NCI-H524 (cell line): ENCODE measurements around the gene PCDH12.
"Not testable (repeated sequence)": the region's sequence is repeated elsewhere in the genome, so short reads cannot be mapped to it uniquely, and the experiment has no call there.

ENCODE experiments used
- DNase-seq, 2 experiments: peaks; one replicate each; lab custom pipeline; 2025; lab: John Stamatoyannopoulos, UW

The PCDH12 gene

DNA sequence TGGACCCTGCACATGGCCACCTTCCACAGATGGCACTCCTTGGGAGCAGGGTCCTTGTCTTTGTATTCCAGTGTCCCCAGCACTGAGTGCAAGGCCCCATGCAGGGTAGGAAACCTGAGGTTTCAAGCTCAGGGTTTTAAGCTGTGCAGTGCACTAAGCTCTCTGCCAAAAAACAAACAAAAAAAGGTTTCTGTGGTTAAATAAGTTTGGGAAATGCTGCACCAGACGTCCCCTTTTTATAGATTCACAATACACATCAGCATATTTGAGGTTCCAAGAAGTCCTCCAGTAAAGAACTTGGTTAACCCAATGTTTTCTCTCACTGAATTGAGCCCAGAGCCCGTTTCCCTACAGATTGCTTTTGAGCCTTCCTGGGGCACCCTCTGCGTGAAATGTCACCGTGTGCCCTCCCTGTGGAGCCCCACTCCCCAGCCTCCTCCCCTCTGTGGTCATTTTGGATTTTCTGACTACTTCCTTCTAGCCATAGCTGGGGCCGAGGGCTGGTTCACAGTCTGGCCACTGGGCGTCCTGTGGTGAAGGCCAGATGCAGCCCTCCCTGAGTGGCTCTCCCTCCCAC is 17.2 kb downstream of the PCDH12 start:
- no peak for DNase-seq

DNA sequence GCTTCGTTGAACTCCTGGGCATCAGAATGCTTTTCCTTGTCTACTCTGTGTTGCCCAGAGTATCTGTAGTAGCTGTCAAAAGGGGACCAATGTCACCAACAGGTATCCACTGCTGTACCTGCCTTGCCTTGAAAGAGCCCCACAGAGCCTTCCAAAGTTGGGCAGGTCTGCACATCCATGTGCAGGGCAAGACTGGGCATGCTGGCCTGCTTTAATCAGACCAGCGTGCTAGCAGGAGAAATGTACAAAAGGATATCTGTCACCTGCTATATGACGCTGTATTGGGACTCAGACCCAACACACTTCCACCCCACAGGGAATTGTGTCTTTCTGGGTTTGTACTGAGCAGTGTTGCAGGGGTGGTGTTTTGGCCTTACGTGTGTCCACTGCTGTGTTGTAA is 22.5 kb downstream of the PCDH12 start:
- DNase-seq = no peak

DNA sequence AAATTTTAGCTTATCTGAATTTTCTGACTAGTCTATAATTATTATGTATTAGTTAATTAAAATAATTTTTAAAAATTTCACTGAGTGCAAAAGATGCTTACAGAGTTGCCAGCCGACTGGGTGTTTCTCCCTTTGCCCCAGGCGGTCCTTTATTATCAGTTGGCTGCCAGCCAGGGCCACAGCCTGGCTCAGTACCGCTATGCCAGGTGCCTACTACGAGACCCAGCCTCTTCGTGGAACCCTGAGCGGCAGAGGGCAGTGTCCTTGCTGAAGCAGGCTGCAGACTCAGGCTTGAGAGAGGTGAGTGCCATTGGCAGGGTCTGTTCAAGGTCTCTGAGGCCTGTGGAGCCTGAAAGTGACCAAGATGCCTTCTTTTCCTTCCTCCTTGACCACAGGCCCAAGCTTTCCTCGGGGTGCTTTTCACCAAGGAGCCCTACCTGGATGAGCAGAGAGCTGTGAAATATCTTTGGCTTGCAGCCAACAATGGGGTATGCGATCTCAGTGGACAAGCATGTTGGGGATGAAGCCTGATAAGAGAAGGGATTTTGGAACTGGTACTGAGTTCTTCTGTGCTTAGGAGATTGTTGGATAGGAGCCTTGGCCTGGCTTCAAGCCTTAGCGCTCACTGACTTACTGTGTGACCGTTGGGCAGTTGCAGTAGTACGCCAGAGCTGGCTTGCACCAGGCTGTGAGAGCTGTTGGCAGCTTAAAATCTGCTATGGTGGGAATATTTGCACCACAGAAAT is 23.7 kb downstream of the PCDH12 start:
- peak in 1 of 2 experiments; percentile 56 for DNase-seq

DNA sequence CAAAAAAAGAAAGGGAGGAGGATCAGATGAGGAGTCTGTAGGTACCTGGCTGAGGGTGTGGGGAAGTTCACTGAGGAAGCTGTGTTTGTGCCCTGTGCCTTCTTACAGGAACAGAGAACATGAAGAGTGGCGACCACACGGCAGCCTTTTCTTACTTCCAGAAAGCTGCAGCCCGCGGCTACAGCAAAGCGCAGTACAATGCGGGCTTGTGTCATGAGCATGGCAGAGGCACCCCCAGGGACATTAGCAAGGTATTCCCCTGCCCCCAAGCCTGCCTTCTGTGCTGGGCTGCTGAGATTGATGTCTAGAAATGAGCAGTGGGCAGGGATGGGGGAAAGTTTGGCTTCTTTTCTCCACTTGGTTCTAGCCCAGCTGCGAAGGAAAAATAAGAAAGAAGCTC is 24.9 kb downstream of the PCDH12 start:
- DNase-seq = no peak

DNA sequence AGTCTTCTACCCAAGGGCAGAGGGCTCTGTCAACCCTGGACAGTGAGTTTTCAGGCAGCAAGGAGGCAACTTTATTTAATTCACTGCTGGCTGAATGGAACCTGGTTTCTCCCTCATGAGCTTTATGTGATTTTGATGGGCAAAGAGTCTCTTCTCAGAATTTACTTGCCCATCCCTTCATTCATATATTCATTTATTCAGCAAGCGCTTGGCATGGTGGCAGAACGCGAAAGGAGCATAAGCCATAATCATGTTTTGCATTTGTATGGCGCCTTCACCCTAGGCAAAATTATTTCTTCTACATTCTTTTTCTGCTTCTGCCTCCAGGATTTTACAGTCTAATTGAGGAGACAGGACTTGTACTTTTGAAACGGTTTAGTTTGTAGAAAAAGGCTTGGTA is 26.3 kb downstream of the PCDH12 start:
- no peak for DNase-seq

DNA sequence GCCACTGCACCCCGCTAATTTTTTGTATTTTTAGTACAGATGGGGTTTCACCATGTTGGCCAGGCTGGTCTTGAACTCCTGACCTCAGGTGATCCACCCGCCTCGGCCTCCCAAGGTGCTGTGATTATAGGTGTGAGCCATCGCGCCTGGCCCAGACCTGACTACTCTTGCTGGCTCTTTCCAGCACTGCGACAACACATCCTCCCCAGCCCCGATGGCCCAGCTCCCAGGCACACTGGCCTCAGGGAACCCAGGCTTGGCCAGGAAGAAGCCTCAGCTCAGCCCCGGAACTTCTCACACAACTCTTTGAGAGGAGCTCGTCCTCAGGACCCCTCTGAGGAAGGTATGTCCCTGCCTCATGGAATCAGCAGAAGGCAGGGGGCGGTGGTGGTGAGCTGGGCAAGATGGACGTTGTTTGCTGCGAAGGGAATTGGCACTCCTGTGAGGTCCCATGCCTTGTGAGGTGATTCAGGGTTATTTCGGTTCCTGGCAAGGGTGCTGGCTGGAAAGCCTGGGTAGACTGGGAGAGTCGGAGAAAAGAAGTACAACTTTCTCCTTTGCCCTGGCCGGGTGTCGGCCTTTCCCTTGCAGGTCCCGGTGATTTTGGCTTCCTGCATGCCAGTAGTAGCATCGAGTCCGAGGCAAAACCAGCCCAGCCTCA is 28.5 kb downstream of the PCDH12 start:
- DNase-seq = no peak

DNA sequence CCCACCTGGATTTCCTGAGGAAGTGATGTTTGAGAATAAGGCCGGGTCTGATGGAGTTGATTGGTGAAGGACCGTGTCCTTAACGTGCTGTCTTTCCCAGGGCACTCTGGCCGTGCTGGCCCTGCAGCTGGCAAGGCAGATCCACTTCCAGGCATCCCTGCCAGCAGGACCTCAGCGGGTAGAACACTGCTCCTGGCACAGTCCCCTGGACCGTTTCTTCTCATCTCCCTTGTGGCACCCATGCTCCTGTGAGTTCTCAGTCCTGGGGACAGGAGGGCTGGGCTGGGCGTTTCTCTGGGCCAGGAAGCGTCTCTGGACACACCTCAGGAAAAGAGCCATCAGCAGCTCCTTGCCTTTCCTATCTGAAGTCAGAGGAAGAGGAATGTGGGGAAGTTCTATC is 30.0 kb downstream of the PCDH12 start:
- DNase-seq = no peak

DNA sequence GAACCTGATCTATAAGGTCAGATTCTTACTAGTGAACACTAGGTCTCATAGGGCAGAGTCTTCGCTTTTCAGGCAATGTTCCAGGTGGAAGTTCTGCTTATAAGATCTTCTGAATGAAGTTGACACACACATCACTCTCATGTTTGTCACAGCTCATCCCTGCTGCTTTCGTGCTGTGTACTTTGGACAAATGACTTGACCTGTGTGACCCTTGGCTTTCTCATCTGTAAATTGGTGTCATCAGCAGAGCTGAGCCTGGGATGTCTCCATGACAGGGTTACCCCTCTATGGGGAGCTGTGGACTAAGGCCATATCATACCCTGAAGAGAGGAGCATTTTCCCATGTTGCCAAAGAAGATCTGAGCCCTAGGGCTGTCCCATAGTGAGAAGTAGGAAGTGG is 31.6 kb downstream of the PCDH12 start:
- no peak for DNase-seq

DNA sequence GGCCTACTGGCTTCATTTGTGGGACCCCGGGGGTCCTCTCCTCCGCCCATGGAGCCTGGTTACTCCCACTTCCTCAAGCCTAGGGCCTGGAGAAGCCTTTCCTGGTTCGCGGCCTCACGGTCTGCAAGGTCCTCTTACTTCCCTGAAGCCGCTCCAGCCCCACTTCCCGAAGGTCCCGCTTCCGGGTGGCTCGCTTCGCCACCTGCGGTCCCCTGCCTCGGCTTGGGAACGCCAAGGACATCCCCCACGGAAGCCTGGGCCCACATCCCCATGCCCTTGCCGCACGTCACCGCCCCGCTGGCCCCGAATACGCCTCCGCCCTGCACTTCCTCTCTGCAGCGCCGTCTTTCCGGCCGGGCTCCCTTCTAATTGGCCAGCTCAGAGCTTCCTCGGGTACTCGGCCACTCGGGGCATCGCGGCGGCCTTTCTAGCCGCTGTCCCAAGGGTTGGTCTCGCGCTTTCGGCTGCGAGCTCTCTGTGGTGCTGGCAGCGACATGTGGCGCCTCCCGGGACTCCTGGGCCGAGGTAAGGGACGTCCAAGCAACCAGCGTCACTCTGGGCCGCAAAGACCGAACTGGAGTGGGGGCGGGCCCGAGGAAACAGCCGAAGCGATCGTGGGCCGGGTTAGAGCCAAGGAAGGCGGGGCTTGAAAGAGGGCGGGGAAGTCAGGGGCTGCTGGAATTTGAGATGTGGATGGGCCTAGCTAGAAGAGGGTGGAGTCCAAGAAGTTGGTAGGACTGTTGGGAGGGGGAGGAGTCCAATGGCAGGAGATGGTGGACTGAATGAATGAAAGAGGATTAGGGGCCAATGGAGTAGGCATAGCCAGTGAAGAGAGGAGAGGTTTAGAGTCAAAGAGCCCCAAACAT is 34.3 kb downstream of the PCDH12 start, which contains the start of gene DELE1:
DELE1 (plus strand) TSS at position 424 of the 866 bp plus-strand sequence; CDS start at position 495, 71 bp downstream.
- DNase-seq = peak; percentile 86 to 96

DNA sequence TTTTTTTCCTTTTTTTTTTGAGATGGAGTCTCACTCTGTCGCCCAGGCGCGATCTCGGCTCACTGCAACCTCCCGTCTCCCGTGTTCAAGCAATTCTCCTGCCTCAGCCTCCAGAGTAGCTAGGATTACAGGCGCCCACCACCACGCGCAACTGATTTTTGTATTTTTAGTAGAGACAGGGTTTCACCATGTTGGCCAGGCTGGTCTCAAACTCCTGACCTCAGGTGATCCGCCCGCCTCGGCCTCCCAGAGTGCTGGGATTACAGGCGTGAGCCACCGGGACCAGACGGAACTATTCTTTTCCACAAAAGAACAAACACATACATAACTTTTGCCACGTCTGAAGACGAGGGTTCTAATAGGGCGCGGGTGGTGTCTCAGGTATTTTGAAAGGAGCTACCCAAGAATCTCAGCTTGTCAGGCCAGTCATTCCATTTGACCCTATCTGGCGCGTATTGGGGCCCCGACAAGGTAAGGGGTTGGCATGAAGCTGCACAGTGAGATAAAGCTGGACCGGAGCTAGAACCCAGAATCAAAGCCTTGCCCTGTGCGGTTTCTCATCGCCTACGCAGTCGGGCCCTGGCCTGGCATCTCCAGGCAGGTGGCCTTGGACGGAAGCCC is 35.1 kb downstream of the PCDH12 start:
- DNase-seq = not testable (repeated sequence)

DNA sequence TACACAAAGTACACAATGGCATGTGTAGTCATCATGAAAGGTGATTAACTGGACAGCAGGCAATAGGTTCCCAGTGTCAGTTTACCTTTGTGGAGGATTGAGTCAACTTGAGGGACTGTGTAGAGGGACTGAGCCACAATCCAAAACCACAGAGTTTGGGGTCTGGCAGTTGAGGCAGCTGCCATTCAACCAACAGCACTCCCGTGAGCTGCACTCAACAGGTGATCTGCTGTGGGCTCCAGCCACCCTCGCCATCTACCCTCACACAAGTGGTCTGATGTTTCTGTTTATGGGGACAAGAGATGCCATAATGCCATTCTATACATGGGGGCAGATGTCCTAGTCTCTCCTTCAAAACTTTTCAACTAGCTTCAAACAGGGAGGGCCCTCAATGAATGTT is 37.2 kb downstream of the PCDH12 start:
- no peak for DNase-seq

DNA sequence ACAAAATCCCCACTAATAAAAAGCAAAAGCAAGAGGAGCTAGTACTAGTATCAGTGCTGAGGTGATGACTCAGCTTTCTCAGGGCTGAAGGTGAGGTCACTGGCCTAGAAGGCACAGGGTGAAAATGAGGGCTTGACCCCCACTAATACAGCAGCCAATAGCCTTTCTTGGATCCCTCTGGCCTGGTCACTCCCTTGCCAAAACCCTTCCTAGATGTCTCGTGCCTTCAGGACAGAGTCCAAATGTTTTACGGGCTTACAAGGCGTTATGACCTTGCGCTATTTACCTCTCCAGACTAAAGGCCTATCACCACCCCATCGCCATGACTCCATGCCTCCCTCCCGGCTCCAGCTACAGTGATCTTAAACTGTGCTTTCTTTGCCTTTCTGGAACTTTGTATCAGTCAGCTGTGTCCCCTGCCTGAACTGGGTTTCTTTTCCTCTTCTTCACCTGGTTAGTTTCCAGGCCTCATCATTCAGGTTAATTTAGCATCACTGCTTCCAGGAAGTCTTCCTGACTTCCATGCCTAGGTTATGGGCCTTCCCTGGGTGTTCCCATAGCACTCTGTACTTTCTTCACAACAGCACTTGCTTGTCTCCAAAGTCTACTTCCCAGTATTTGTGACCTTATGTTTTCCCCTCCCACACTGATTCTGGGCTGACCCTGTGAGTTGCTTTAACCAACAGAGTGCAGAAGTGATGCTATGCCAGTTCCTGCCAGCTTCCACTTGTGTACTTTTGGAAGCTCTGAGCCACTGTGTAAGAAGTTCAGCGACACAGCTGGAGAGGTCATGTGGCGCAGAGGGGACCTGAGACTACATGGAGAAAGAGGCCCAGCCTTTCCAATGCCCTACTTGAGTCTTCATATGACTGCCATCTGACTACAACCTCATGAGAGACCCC is 38.5 kb downstream of the PCDH12 start:
- DNase-seq = no peak

DNA sequence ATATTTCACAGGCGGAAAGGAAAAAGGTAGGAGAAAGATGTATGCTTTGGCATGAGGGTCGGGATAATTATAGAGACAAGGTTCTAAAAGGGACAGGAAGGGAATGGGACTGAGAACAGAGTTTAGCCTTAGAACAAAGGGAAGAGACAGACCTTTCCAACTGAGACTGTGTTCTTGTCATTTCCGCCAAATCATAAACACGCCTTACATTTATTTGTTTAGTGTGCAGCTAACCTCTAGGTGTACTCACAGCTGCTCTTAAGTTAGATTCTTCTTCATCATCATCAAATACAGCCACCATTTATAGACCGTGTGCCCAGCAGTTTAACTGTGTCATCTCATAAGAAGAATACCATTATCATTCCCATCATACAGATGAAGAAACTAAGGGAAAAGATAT is 40.2 kb downstream of the PCDH12 start:
- DNase-seq = no peak

DNA sequence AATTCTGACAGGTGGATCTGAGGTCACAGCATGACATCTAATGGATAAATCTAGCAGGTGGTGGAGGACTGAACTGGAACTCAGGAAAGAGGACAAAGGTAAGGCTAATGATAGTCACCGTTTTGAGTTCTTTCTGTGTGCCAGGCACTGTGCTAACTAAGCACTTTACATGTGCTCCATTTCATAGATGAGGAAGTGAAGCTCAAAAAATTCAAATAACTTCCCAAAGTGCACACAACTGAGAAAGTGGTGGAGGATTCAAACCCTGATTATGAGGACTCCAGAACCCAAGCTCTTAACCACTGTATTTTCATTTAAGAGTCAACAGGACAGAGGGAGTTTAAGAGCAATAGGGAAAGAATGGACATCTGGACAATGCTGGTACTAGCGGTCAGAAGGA is 41.5 kb downstream of the PCDH12 start:
- DNase-seq = no peak

DNA sequence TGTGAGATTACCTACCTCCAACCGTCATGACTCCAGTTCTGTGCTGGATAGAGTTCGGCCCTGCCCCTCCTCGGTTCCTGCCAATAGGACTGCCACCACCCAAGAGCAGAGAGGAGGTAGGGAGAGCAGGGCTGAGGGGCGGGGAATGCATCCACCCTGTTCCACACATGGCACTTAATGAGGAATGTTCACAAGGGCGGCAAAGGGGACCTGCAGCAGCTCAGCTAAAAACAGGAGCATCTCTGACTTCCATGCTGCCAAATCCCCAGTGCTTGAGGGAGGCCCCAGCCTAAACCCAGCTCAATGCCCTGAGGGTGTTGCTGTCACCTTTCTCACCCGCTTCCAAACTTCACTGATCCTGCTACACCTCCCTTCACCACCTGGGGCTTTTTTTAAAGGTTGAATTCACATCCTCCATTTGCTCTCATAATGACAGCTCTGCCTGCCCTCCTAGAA is 42.1 kb downstream of the PCDH12 start:
- no peak for DNase-seq

DNA sequence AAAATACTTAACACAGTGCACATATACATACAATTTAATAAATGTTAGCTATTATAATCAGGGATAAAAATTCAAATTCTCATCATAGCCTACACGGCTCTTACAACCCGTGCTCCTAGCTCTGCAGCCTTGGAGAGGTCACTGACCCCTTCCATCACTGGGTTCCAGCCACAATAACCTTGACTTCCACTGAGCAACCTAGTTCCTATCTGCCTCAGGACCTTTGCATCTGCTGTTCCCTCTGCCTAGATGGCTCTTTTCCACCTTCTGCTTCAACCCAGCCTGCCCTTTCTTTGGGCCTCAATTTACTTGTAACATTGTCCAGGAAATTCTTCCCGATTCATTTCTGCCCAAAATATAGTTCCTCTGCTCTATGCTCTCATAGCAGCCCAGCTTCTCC is 43.2 kb downstream of the PCDH12 start:
- no peak for DNase-seq

DNA sequence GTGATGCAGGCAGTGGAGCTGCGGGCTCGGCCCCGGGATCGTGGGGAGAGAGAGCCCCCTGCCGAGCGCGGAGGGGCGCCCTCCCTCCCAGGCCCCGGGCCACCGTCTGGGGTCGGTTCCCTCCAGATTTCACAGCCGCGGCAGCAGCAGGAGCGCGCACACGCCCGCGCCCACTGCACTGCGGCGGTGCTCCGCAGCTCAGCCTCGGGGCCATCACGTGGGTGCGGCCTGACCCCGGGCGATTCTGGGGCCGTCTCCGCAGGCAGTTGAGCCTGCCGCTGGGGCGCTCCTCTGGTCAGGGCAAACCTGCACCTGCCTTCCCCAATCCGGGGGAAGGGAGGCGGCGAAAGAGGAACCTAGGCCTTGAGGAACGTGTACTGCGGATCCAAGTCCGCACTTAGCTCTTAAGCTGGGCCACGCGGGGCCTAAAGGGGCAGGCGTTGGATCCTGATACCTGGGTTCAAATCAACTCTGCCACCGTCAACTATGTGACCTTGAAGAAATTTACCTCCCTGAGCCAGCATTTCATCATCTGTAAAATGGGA is 43.7 kb downstream of the PCDH12 start:
- peak; percentile 17 to 66 for DNase-seq

DNA sequence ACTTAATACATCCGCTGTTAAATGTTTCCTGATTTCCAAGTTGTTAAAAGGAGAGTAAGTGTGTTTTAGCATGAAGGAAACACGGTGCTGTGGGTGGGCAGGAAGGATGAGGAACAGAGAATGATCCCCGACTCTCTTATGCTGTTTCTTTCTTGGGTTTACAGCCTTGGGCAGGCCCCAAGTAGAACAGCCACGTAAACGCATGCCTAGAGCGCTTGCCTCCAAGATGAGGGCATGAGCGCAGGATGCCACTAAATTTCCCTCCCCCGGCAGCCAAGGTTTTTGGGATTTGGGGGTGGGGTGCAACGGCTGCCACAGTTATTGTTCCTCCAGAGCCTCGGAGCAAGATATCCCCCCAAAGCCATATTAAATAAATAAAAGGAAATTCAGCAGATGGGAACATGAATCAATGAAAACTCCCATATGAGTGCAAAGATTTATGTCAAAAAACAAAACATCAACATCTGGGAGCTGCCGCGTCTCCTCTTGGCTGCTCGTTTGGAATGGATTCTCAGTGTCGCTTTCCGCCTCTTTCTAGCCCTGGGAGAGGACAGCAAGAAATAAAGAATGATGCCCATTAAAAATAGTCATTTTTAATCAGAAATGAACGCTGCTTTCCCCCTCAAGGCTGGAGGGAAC is 44.3 kb downstream of the PCDH12 start:
- peak in 1 of 2 experiments; percentile 22 for DNase-seq

DNA sequence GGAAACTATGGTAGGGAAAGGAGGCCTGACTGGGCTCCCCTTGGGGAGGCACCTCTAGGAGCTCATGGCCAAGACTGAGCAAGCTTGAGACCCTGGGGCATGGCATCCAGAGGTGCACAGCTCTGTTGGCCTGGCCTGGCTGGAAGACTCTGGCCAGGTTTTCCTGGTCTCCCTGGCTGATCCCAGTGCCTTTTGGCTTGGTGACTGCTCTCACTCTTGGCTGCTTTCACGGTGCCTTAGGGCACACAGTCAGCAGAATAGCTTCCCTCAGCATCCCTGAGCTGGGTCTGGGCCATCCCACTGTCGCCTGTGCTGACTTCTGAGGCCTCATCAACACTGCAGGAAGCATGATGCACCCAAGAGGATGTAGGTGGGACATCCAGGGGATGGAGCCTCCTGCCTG is 47.7 kb downstream of the PCDH12 start:
- DNase-seq = no peak

DNA sequence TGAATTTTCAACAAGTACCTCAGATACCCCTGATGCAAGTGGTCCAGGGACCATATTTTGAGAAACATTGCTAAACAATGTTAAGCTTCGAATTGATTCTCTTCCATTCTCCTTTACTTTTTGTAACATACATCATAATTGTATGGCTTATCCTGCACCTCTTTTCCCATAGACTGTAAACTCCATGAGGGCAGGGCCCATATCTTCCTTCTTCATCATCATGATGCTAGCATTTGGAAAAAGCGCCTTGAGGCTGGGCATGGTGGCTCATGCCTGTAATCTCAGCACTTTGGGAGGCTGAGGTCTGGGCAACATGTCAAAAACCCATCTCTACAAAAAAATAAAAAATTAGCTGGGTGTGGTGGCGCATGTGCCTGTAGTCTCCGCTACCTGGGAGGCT is 48.8 kb downstream of the PCDH12 start:
- DNase-seq = no peak
